Fibroblast of lung (primary cell): ENCODE data around the gene KDR. TPM values are rescaled to one million over a fixed set of nuclear protein-coding genes. Genes with fewer than 3 reads are reported as not detected.
A peak's percentile ranks its signal among the peaks of the same experiment; 100 is the strongest.

Source experiments
- DNase-seq, 2 donors: peaks; one replicate each; pipeline versions ENCODE4 v3.0.0 to v3.0.0-alpha.2; 2010; ENCODE audit warnings: low read depth in 2 of 2
- H2AFZ ChIP-seq: 2 replicates; pipeline ENCODE4 v1.5.1; 2012; ENCODE audit warnings: low read length, control low read depth, inconsistent platforms
- H3K27ac ChIP-seq: 2 replicates; pipeline ENCODE4 v1.5.1; 2011; ENCODE audit warnings: low read length, control low read depth; ENCODE audit not compliant: insufficient read depth
- H3K27me3 ChIP-seq: 2 replicates; pipeline ENCODE4 v1.5.1; 2011; ENCODE audit warnings: mild to moderate bottlenecking, low read length; ENCODE audit not compliant: control insufficient read depth, insufficient read depth
- H3K36me3 ChIP-seq: 2 replicates; pipeline ENCODE4 v1.5.1; 2011; ENCODE audit warnings: low read length; ENCODE audit not compliant: control insufficient read depth, insufficient read depth
- H3K4me1 ChIP-seq: 2 replicates; pipeline ENCODE4 v1.5.1; 2011; ENCODE audit warnings: low read length; ENCODE audit not compliant: control insufficient read depth, insufficient read depth; ENCODE audit errors: extremely low read depth
- H3K4me2 ChIP-seq: 2 replicates; pipeline ENCODE4 v1.5.1; 2011; ENCODE audit warnings: low read length, control low read depth; ENCODE audit not compliant: insufficient read depth; ENCODE audit errors: extremely low read depth
- H3K4me3 ChIP-seq, 4 experiments: fragments of 200-600 bp in 1 of 4; sonication (generic) in 1 of 4; replicated peaks in 1 of 4; 2 replicates each; pipeline ENCODE4 v1.5.1; 2011 to 2016; ENCODE audit warnings: low read length in 4 of 4, low read depth in 3 of 4, mild to moderate bottlenecking in 3 of 4, control low read depth in 2 of 4, inconsistent platforms in 1 of 4, mixed read lengths in 1 of 4; ENCODE audit not compliant: insufficient read depth in 1 of 4; ENCODE audit errors: control extremely low read depth in 1 of 4
- H3K79me2 ChIP-seq: 2 replicates; pipeline ENCODE4 v1.5.1; 2012; ENCODE audit warnings: mild to moderate bottlenecking, low read length, inconsistent platforms; ENCODE audit not compliant: control insufficient read depth, insufficient read depth
- H3K9ac ChIP-seq: 2 replicates; pipeline ENCODE4 v1.5.1; 2011; ENCODE audit warnings: mild to moderate bottlenecking, low read length, control low read depth; ENCODE audit not compliant: insufficient read depth
- H3K9me3 ChIP-seq: 2 replicates; pipeline ENCODE4 v1.5.1; 2012; ENCODE audit warnings: low read depth, low read length; ENCODE audit not compliant: control insufficient read depth, insufficient read depth
- H4K20me1 ChIP-seq: 2 replicates; pipeline ENCODE4 v1.5.1; 2011; ENCODE audit warnings: low read length; ENCODE audit not compliant: control insufficient read depth, insufficient read depth; ENCODE audit errors: extremely low read depth
- CTCF ChIP-seq, 2 donors: IDR thresholded peaks in 1 of 2; conservative IDR thresholded peaks in 1 of 2; 1 replicate in 1 of 2; 2 replicates in 1 of 2; pipeline ENCODE4 v1.5.1; 2011 to 2012; ENCODE audit warnings: low read length in 2 of 2, control low read depth in 1 of 2, inconsistent platforms in 1 of 2, low read depth in 1 of 2, mild to moderate bottlenecking in 1 of 2
- EZH2 ChIP-seq: IDR thresholded peaks from 2 replicates; pipeline ENCODE4 v1.5.1; 2012; ENCODE audit warnings: low read length, control low read depth, mild to moderate bottlenecking; ENCODE audit errors: missing control alignments
- polyA plus RNA-seq, 2 donors: library from polyadenylated mRNA; depleted of rRNA in 1 of 2; stranded (reverse) in 1 of 2; unstranded in 1 of 2; fragments of >200 nt; gene quantifications; 2 replicates each; pipeline ENCODE4 v1.2.1, GENCODE V29; 2011 to 2012; ENCODE audit warnings: missing spikeins in 1 of 2
- total RNA-seq: library from RNA; depleted of rRNA; stranded (reverse); fragments of >200 nt; gene quantifications from 2 replicates; pipeline ENCODE4 v1.2.1, GENCODE V29; 2014

Gene KDR
- total and polyA plus RNA-seq, 2 donors (not counting 1 experiment from before 2014, with no cell fraction given): 0.05 TPM; not detected in 1

GRCh38 chr4:55033296-55033695 is 92.1 kb downstream of the KDR start:
- Histone ChIP-seq H3K9ac (no peak overlapping the region), H3K4me2 (no peak overlapping the region), H3K79me2 (no peaks in the 10 kb centered on the region)

GRCh38 chr4:55032788-55033187 is 92.6 kb downstream of the KDR start:
- H3K9me3 ChIP-seq: no peaks in the 10 kb centered on the region
- no peak overlapping the region for H2AFZ ChIP-seq
- no peaks in the 10 kb centered on the region for H3K4me1 ChIP-seq
- H3K36me3 ChIP-seq: no peaks in the 10 kb centered on the region
- no peak overlapping the region for H3K27ac ChIP-seq
- no peak overlapping the region for H3K9ac ChIP-seq
- H3K4me3 ChIP-seq: no peak overlapping the region
- no peak overlapping the region for H3K4me2 ChIP-seq
- DNase-seq: peak; percentile 8
- H4K20me1 ChIP-seq: no peaks in the 10 kb centered on the region
- H3K27me3 ChIP-seq: no peaks in the 10 kb centered on the region
- no peaks in the 10 kb centered on the region for H3K79me2 ChIP-seq
- TF ChIP-seq CTCF (conservative IDR thresholded peaks at IDR 0.05 in 1 of 2, IDR thresholded peaks at IDR 0.05 in 1 of 2; ENCODE audit: low read depth in 1 of 2, low read length in 2 of 2): no peak
- TF ChIP-seq EZH2: no peak

More at GRCh38 chr4:55033296-55033695, 92.1 kb downstream of the KDR start:
- no peak for TF ChIP-seq CTCF (conservative IDR thresholded peaks at IDR 0.05 in 1 of 2, IDR thresholded peaks at IDR 0.05 in 1 of 2; ENCODE audit: low read depth in 1 of 2, low read length in 2 of 2)
- TF ChIP-seq EZH2: no peak
- H3K4me1 ChIP-seq: no peaks in the 10 kb centered on the region
- peak in 1 of 2 donors; percentile 4 for DNase-seq
- no peaks in the 10 kb centered on the region for H3K27me3 ChIP-seq
- H3K27ac ChIP-seq: no peak overlapping the region
- H4K20me1 ChIP-seq: no peaks in the 10 kb centered on the region
- no peak overlapping the region for H3K4me3 ChIP-seq
- no peaks in the 10 kb centered on the region for H3K36me3 ChIP-seq
- no peaks in the 10 kb centered on the region for H3K9me3 ChIP-seq
- H2AFZ ChIP-seq: no peak overlapping the region

GRCh38 chr4:55032179-55032578 is 93.2 kb downstream of the KDR start:
- DNase-seq: no peak
- no peak overlapping the region for H3K27ac ChIP-seq
- no peaks in the 10 kb centered on the region for H3K36me3 ChIP-seq
- no peak for TF ChIP-seq CTCF (conservative IDR thresholded peaks at IDR 0.05 in 1 of 2, IDR thresholded peaks at IDR 0.05 in 1 of 2; ENCODE audit: low read depth in 1 of 2, low read length in 2 of 2)
- no peak for TF ChIP-seq EZH2
- no peak overlapping the region for H3K9ac ChIP-seq
- H2AFZ ChIP-seq: no peak overlapping the region
- no peaks in the 10 kb centered on the region for H3K4me1 ChIP-seq
- H3K4me2 ChIP-seq: no peak overlapping the region
- H3K4me3 ChIP-seq: no peak overlapping the region
- no peaks in the 10 kb centered on the region for H4K20me1 ChIP-seq
- H3K9me3 ChIP-seq: no peaks in the 10 kb centered on the region
- no peaks in the 10 kb centered on the region for H3K79me2 ChIP-seq
- no peaks in the 10 kb centered on the region for H3K27me3 ChIP-seq
